Sigmoid colon (tissue), 4 donors: ENCODE data around the gene FCSK.

Experiments
- POLR2A ChIP-seq, 2 donors: fragments of 450-650 bp; IDR thresholded peaks; one replicate each; pipeline ENCODE4 v1.6.1; 2016; ENCODE audit warnings: antibody characterized with exemption in 2 of 2, mild to moderate bottlenecking in 2 of 2, moderate library complexity in 2 of 2
- POLR2AphosphoS5 ChIP-seq, 4 donors: sonication (generic); formaldehyde crosslinking; IDR thresholded peaks; one replicate each; pipeline ENCODE4 v1.6.1; 2017; ENCODE audit warnings: antibody characterized with exemption in 4 of 4

- TF ChIP-seq POLR2AphosphoS5 (IDR thresholded peaks at IDR 0.05): no peak
- no peak for TF ChIP-seq POLR2A (IDR thresholded peaks at IDR 0.05)
Measured at GRCh38 chr16:70457446-70458166, 3.2 kb downstream of the FCSK start.
